Mucosa of stomach (tissue), 1 donor: ENCODE data around the gene SURF1.
A peak's percentile ranks its signal among the peaks of the same experiment; 100 is the strongest.

Experiments
- H3K27me3 ChIP-seq: one replicate; pipeline ENCODE4 v1.7.0; 2013; ENCODE audit warnings: mild to moderate bottlenecking, low read length; ENCODE audit not compliant: control insufficient read depth, insufficient read depth
- H3K36me3 ChIP-seq: one replicate; pipeline ENCODE4 v1.7.0; 2013; ENCODE audit warnings: low read length; ENCODE audit not compliant: control insufficient read depth, insufficient read depth
- H3K4me1 ChIP-seq: one replicate; pipeline ENCODE4 v1.7.0; 2013; ENCODE audit warnings: mild to moderate bottlenecking, low read length; ENCODE audit not compliant: control insufficient read depth, insufficient read depth
- H3K4me3 ChIP-seq: one replicate; pipeline ENCODE4 v1.7.0; 2013; ENCODE audit warnings: low read length
- H3K9ac ChIP-seq: one replicate; pipeline ENCODE4 v1.7.0; 2013; ENCODE audit warnings: mild to moderate bottlenecking, low read length, moderate library complexity
- H3K9me3 ChIP-seq: one replicate; pipeline ENCODE4 v1.7.0; 2013; ENCODE audit warnings: mild to moderate bottlenecking, low read length, moderate library complexity; ENCODE audit not compliant: control insufficient read depth
- donor health status: Pancreatic carcinoma.

SURF1 gene

GRCh38 chr9:133346021-133346785, 10.1 kb downstream of the SURF1 start:
- H3K4me1 ChIP-seq = peaks cover 24% of the 10 kb centered on the region

GRCh38 chr9:133345596-133345995, 10.7 kb downstream of the SURF1 start:
- H3K4me1 ChIP-seq = peaks cover 24% of the 10 kb centered on the region
- H3K4me3 ChIP-seq = no peak overlapping the region
- no peak overlapping the region for H3K9ac ChIP-seq
- H3K27me3 ChIP-seq = no peaks in the 10 kb centered on the region
- peaks cover 26% of the 10 kb centered on the region for H3K36me3 ChIP-seq
- H3K9me3 ChIP-seq = no peaks in the 10 kb centered on the region

More at GRCh38 chr9:133346021-133346785, 10.1 kb downstream of the SURF1 start:
- Histone ChIP-seq H3K9ac (peak overlapping the region; percentile 66), H3K27me3 (no peaks in the 10 kb centered on the region), H3K9me3 (no peaks in the 10 kb centered on the region), H3K4me3 (peak overlapping the region; percentile 28), H3K36me3 (peaks cover 25% of the 10 kb centered on the region)

GRCh38 chr9:133344979-133345378, 11.3 kb downstream of the SURF1 start:
- H3K9ac ChIP-seq = no peak overlapping the region
- peaks cover 26% of the 10 kb centered on the region for H3K36me3 ChIP-seq

GRCh38 chr9:133344071-133344470, 12.2 kb downstream of the SURF1 start:
- H3K27me3 ChIP-seq = no peaks in the 10 kb centered on the region
- no peaks in the 10 kb centered on the region for H3K9me3 ChIP-seq
- H3K4me3 ChIP-seq = no peak overlapping the region
- peaks cover 16% of the 10 kb centered on the region for H3K4me1 ChIP-seq
- peaks cover 18% of the 10 kb centered on the region for H3K36me3 ChIP-seq
- H3K9ac ChIP-seq = no peak overlapping the region

More at GRCh38 chr9:133344979-133345378, 11.3 kb downstream of the SURF1 start:
- no peak overlapping the region for H3K4me3 ChIP-seq
- H3K27me3 ChIP-seq = no peaks in the 10 kb centered on the region
- no peaks in the 10 kb centered on the region for H3K9me3 ChIP-seq
- peaks cover 24% of the 10 kb centered on the region for H3K4me1 ChIP-seq

- H3K36me3 ChIP-seq = peaks cover 16% of the 10 kb centered on the region
- H3K9me3 ChIP-seq = no peaks in the 10 kb centered on the region
- H3K9ac ChIP-seq = no peak overlapping the region
- no peak overlapping the region for H3K4me3 ChIP-seq
- peaks cover 13% of the 10 kb centered on the region for H3K4me1 ChIP-seq
- no peaks in the 10 kb centered on the region for H3K27me3 ChIP-seq
These were observed 13.7 kb downstream of the SURF1 start for GRCh38 chr9:133342570-133342969.

GRCh38 chr9:133342069-133342406, 14.2 kb downstream of the SURF1 start:
- Histone ChIP-seq H3K9me3 (no peaks in the 10 kb centered on the region), H3K4me3 (no peak overlapping the region), H3K4me1 (peaks cover 12% of the 10 kb centered on the region), H3K9ac (no peak overlapping the region), H3K36me3 (peaks cover 16% of the 10 kb centered on the region), H3K27me3 (no peaks in the 10 kb centered on the region)

- H3K27me3 ChIP-seq = no peaks in the 10 kb centered on the region
- no peaks in the 10 kb centered on the region for H3K9me3 ChIP-seq
- peaks cover 16% of the 10 kb centered on the region for H3K36me3 ChIP-seq
- peaks cover 7% of the 10 kb centered on the region for H3K4me1 ChIP-seq
- H3K4me3 ChIP-seq = no peak overlapping the region
- no peak overlapping the region for H3K9ac ChIP-seq
These were observed 14.8 kb downstream of the SURF1 start for GRCh38 chr9:133341369-133342068.

- Histone ChIP-seq H3K36me3 (peaks cover 16% of the 10 kb centered on the region), H3K4me3 (no peak overlapping the region), H3K4me1 (peaks cover 1% of the 10 kb centered on the region), H3K9ac (no peak overlapping the region), H3K9me3 (no peaks in the 10 kb centered on the region), H3K27me3 (no peaks in the 10 kb centered on the region)
These were observed 15.4 kb downstream of the SURF1 start for GRCh38 chr9:133340916-133341315.

GRCh38 chr9:133340256-133340655, 16.0 kb downstream of the SURF1 start:
- H3K36me3 ChIP-seq = peaks cover 9% of the 10 kb centered on the region
- H3K9ac ChIP-seq = no peak overlapping the region
- no peaks in the 10 kb centered on the region for H3K27me3 ChIP-seq
- H3K4me3 ChIP-seq = no peak overlapping the region
- H3K9me3 ChIP-seq = no peaks in the 10 kb centered on the region
- no peaks in the 10 kb centered on the region for H3K4me1 ChIP-seq

- no peaks in the 10 kb centered on the region for H3K9me3 ChIP-seq
- peaks cover 6% of the 10 kb centered on the region for H3K36me3 ChIP-seq
- no peak overlapping the region for H3K9ac ChIP-seq
- H3K27me3 ChIP-seq = no peaks in the 10 kb centered on the region
- peaks cover 2% of the 10 kb centered on the region for H3K4me1 ChIP-seq
- no peak overlapping the region for H3K4me3 ChIP-seq
These were observed 16.6 kb downstream of the SURF1 start for GRCh38 chr9:133339641-133340040.

- Histone ChIP-seq H3K27me3 (no peaks in the 10 kb centered on the region), H3K36me3 (peaks cover 8% of the 10 kb centered on the region), H3K9me3 (no peaks in the 10 kb centered on the region), H3K9ac (peak within 1 kb of the TSS; percentile 69), H3K4me3 (peak within 1 kb of the TSS; percentile 57), H3K4me1 (peaks cover 17% of the 10 kb centered on the region)
These were observed 20.1 kb downstream of the SURF1 start, which contains the start of gene SURF6 for GRCh38 chr9:133335924-133336811. SURF6 (minus strand) TSS chr9:133336188; CDS start chr9:133336132, 56 bp downstream.
